HepG2 (cell line): ENCODE data around the gene HEATR5B. TPM values are rescaled to one million over a fixed set of nuclear protein-coding genes. Genes with fewer than 3 reads are reported as not detected.

Source experiments
- ATAC-seq: fragments of 200-7000 bp; cut with Tn5 transposase; 3 replicates; pipeline ENCODE4 v1.9.1; 2020; ENCODE audit warnings: mild to moderate bottlenecking, moderate library complexity
- BruUV-seq: library from RNA; stranded (reverse); fragments of 400-500 nt; replicated peaks from 2 replicates; lab custom pipeline; 2021; lab: Mats Ljungman, UMichigan
- CTCF ChIA-PET: fragments of 300-600 bp; formaldehyde crosslinking; extraction: SDS; loops from one replicate; lab custom pipeline; 2021; ENCODE audit warnings: low total read pairs, inconsistent platforms, low intra/inter-chr PET ratio; lab: Yijun Ruan, JAX
- POLR2A ChIA-PET: fragments of 350-600 bp; sonication (Branson Sonifier 250); formaldehyde crosslinking; loops from one replicate; lab custom pipeline; 2020; ENCODE audit warnings: antibody characterized with exemption, inconsistent platforms; lab: Yijun Ruan, JAX
- DNase-seq: peaks from one replicate; pipeline ENCODE4 v3.0.0-alpha.2; 2015; ENCODE audit warnings: low spot score
- FAIRE-seq: peaks from 3 replicates; lab custom pipeline; 2011; peaks lifted over from hg19 to GRCh38; lab: Jason Lieb, UNC
- H2AFZ ChIP-seq: one replicate; pipeline ENCODE4 v1.6.1; 2011; ENCODE audit warnings: low read length, inconsistent platforms
- H3K27ac ChIP-seq: fragments of 300-600 bp; 3 replicates; pipeline ENCODE4 v1.8.0; 2011; ENCODE audit warnings: mixed run types, mild to moderate bottlenecking, mixed read lengths, low read length, inconsistent platforms; ENCODE audit not compliant: insufficient read depth; ENCODE audit errors: extremely low read length
- H3K27me3 ChIP-seq, 2 experiments: fragments of 200-600 bp in 1 of 2; 2 replicates in 1 of 2; 3 replicates in 1 of 2; pipeline versions ENCODE4 v1.6.0 to v1.8.0; 2011; ENCODE audit warnings: low read length in 2 of 2, mild to moderate bottlenecking in 2 of 2, moderate library complexity in 2 of 2, inconsistent platforms in 1 of 2; ENCODE audit not compliant: insufficient read depth in 2 of 2, control insufficient read depth in 1 of 2
- H3K36me3 ChIP-seq, 2 experiments: fragments of 200-600 bp in 1 of 2; replicated peaks in 1 of 2; 2 replicates in 1 of 2; 3 replicates in 1 of 2; pipeline versions ENCODE4 v1.5.1 to v1.8.0; 2011; ENCODE audit warnings: low read length in 2 of 2, inconsistent platforms in 1 of 2; ENCODE audit not compliant: insufficient read depth in 2 of 2, control insufficient read depth in 1 of 2
- H3K4me1 ChIP-seq: 2 replicates; pipeline ENCODE4 v1.5.1; 2012; ENCODE audit warnings: low read length, inconsistent platforms; ENCODE audit not compliant: insufficient read depth
- H3K4me2 ChIP-seq: 2 replicates; pipeline ENCODE4 v1.6.0; 2011; ENCODE audit warnings: low read depth, low read length, inconsistent platforms
- H3K4me3 ChIP-seq, 3 experiments: fragments of 200-600 bp in 1 of 3; sonication (generic), shearing (Covaris generic) in 1 of 3; replicated peaks in 1 of 3; 2 replicates each; pipeline ENCODE4 v1.5.1; 2011 to 2016; ENCODE audit warnings: low read length in 3 of 3, inconsistent platforms in 2 of 3, low read depth in 2 of 3, mild to moderate bottlenecking in 2 of 3, control low read depth in 1 of 3, mixed read lengths in 1 of 3; ENCODE audit not compliant: insufficient read depth in 1 of 3
- H3K79me2 ChIP-seq: one replicate; pipeline ENCODE4 v1.6.1; 2011; ENCODE audit warnings: low read length, inconsistent platforms; ENCODE audit not compliant: insufficient read depth
- H3K9ac ChIP-seq: 2 replicates; pipeline ENCODE4 v1.6.0; 2011; ENCODE audit warnings: mild to moderate bottlenecking, low read depth, low read length, inconsistent platforms; ENCODE audit not compliant: insufficient read depth
- H3K9me3 ChIP-seq: 2 replicates; pipeline ENCODE4 v1.5.1; 2012; ENCODE audit warnings: mild to moderate bottlenecking, low read length
- H4K20me1 ChIP-seq: 2 replicates; pipeline ENCODE4 v1.6.0; 2011; ENCODE audit warnings: inconsistent platforms, mild to moderate bottlenecking, low read length, moderate library complexity; ENCODE audit not compliant: insufficient read depth
- AHDC1 ChIP-seq: sonication (generic); formaldehyde crosslinking; IDR thresholded peaks from 2 replicates; pipeline ENCODE4 v1.5.1; 2020; ENCODE audit warnings: mild to moderate bottlenecking, missing genetic modification reagents, borderline replicate concordance
- ATM ChIP-seq: fragments of 450-650 bp; IDR thresholded peaks from 2 replicates; pipeline ENCODE4 v1.7.1; 2017; ENCODE audit warnings: mild to moderate bottlenecking, borderline replicate concordance
- CCAR2 ChIP-seq: fragments of 200-400 bp; formaldehyde crosslinking; optimal IDR thresholded peaks from 2 replicates; pipeline ENCODE3; 2018; ENCODE audit warnings: low read depth, mild to moderate bottlenecking, low read length, moderate library complexity
- E2F5 ChIP-seq: sonication (generic); formaldehyde crosslinking; conservative IDR thresholded peaks from 2 replicates; pipeline ENCODE4 v1.4.0; 2020; ENCODE audit warnings: missing genetic modification reagents
- ELF1 ChIP-seq: sonication (generic); formaldehyde crosslinking; IDR thresholded peaks from 2 replicates; pipeline ENCODE4 v1.4.0; 2020; ENCODE audit warnings: missing genetic modification reagents
- FOSL2 ChIP-seq: sonication (generic); formaldehyde crosslinking; IDR thresholded peaks from 2 replicates; pipeline ENCODE4 v1.4.0; 2020; ENCODE audit warnings: missing genetic modification reagents
- GPN1 ChIP-seq: sonication (generic); formaldehyde crosslinking; IDR thresholded peaks from 2 replicates; pipeline ENCODE4 v1.5.1; 2020; ENCODE audit warnings: missing genetic modification reagents, borderline replicate concordance
- KDM6A ChIP-seq: IDR thresholded peaks from 2 replicates; pipeline ENCODE4 v1.6.1; 2016; ENCODE audit warnings: low read depth
- SIX1 ChIP-seq: sonication (generic); formaldehyde crosslinking; IDR thresholded peaks from 2 replicates; pipeline ENCODE4 v1.4.0; 2020; ENCODE audit warnings: missing genetic modification reagents, borderline replicate concordance
- TRIM24 ChIP-seq: sonication (generic); formaldehyde crosslinking; IDR thresholded peaks from 2 replicates; pipeline ENCODE4 v1.8.0; 2022; ENCODE audit warnings: mild to moderate bottlenecking, missing genetic modification reagents
- ZNF251 ChIP-seq: sonication (generic); formaldehyde crosslinking; IDR thresholded peaks from 2 replicates; pipeline ENCODE4 v1.9.0; 2021; ENCODE audit warnings: mild to moderate bottlenecking, missing genetic modification reagents
- ZNF431 ChIP-seq: sonication (generic); formaldehyde crosslinking; IDR thresholded peaks from 2 replicates; pipeline ENCODE4 v1.9.0; 2022; ENCODE audit warnings: missing genetic modification reagents, low read depth, mild to moderate bottlenecking, borderline replicate concordance
- ZNF513 ChIP-seq: sonication (generic); formaldehyde crosslinking; conservative IDR thresholded peaks from 2 replicates; pipeline ENCODE4 v1.5.0; 2020; ENCODE audit warnings: missing genetic modification reagents
- ZNF780A ChIP-seq: sonication (generic); formaldehyde crosslinking; IDR thresholded peaks from 2 replicates; pipeline ENCODE4 v1.8.0; 2022; ENCODE audit warnings: mild to moderate bottlenecking, missing genetic modification reagents, moderate library complexity
- WGBS: methylation state at CpG from one replicate; pipeline ENCODE4 v1.1.6; 2017; ENCODE audit warnings: low lambda C conversion rate; 5-methylcytosine and 5-hydroxymethylcytosine counted together
- in situ Hi-C: cut with HindIII; loops from 2 replicates; pipeline ENCODE4 v1.10.0; 2017; ENCODE audit warnings: low pct_unique_long_range_greater_than_20kb; ENCODE audit not compliant: extremely low pct_ligation_motif_present
- intact Hi-C: fragments of 100-400 bp; cut with micrococcal nuclease; formaldehyde crosslinking; loops from one replicate; pipeline ENCODE4 v1.10.0; 2022; ENCODE audit not compliant: unreplicated experiment
- polyA plus RNA-seq, 8 experiments: library from polyadenylated mRNA; depleted of rRNA in 3 of 8; stranded (reverse) in 7 of 8; unstranded in 1 of 8; fragments of >200 nt; fragmentation: Illumina TruSeq in 4 of 8; extraction: Trizol in 4 of 8; gene quantifications; 2 replicates each; pipeline versions ENCODE4 v1.2.1 to v1.2.3, GENCODE V29; 2011 to 2016; ENCODE audit warnings: low read depth in 4 of 8, missing spikeins in 1 of 8, mixed read lengths in 1 of 8; ENCODE audit not compliant: insufficient read depth in 1 of 8
- total RNA-seq, 5 experiments: library from RNA; depleted of rRNA; stranded (reverse); fragments of >200 nt; fragmentation: Illumina TruSeq; extraction: Trizol; gene quantifications; 2 replicates each; pipeline ENCODE4 v1.2.3, GENCODE V29; 2016; ENCODE audit warnings: low read depth in 1 of 5

Gene HEATR5B
- total and polyA plus RNA-seq, 2 of the 13 experiments (the other 11 are each of a cell fraction or from before 2014, with no cell fraction given) = 12.7 to 16.3 TPM

- TF ChIP-seq AHDC1 (CRISPR knock-in tag) (peak; percentile 61; the same call in 1 of the 2 replicates), SIX1 (CRISPR knock-in tag) (no peak)
Measured at GRCh38 chr2:37083873-37084794, at the start of gene HEATR5B, which contains the start of gene GPATCH11 (continued).

GRCh38 chr2:37132914-37133313, 48.7 kb upstream of the HEATR5B start:
- H3K27me3 ChIP-seq = no peaks in the 10 kb centered on the region
- ATAC-seq (no peak), FAIRE-seq (no peak), DNase-seq (no peak)
- no peak overlapping the region for H3K4me2 ChIP-seq
- peaks cover 21 to 92% of the 10 kb centered on the region in 2 experiments for H3K36me3 ChIP-seq
- no peaks in the 10 kb centered on the region for H3K79me2 ChIP-seq
- ChIA-PET CTCF (no interaction called here), POLR2A (no interaction called here)
- H3K27ac ChIP-seq = no peak overlapping the region
- intact Hi-C loops = no loop called here
- H4K20me1 ChIP-seq = no peaks in the 10 kb centered on the region
- WGBS = 98% methylated on average over 6 of the region's 6 CpGs
- no peak overlapping the region for H2AFZ ChIP-seq
- H3K9ac ChIP-seq = no peak overlapping the region
- no peak overlapping the region for H3K4me3 ChIP-seq
- in situ Hi-C loops = no loop called here
- H3K4me1 ChIP-seq = no peaks in the 10 kb centered on the region
- no peaks in the 10 kb centered on the region for H3K9me3 ChIP-seq
- no TSS peak for BruUV-seq
- TF ChIP-seq ZNF780A (CRISPR knock-in tag) (no peak), ZNF513 (CRISPR knock-in tag) (no peak), ATM (no peak), KDM6A (no peak), ZNF431 (CRISPR knock-in tag) (no peak), GPN1 (no peak), ELF1 (CRISPR knock-in tag) (no peak), TRIM24 (CRISPR knock-in tag) (no peak), E2F5 (CRISPR knock-in tag) (no peak), ZNF251 (CRISPR knock-in tag) (no peak), CCAR2 (no peak), FOSL2 (no peak)
